HG03135 (cell line): ENCODE measurements around the gene SWAP70.
"Not testable (repeated sequence)": the region's sequence is repeated elsewhere in the genome, so short reads cannot be mapped to it uniquely, and the experiment has no call there.

Experiments used
- ATAC-seq: cut with Tn5 transposase; IDR thresholded peaks from one replicate; pipeline ENCODE4 v1.9.1; 2021; ENCODE audit warnings: mild to moderate bottlenecking, moderate library complexity; ENCODE audit not compliant: unreplicated experiment

SWAP70 gene

DNA sequence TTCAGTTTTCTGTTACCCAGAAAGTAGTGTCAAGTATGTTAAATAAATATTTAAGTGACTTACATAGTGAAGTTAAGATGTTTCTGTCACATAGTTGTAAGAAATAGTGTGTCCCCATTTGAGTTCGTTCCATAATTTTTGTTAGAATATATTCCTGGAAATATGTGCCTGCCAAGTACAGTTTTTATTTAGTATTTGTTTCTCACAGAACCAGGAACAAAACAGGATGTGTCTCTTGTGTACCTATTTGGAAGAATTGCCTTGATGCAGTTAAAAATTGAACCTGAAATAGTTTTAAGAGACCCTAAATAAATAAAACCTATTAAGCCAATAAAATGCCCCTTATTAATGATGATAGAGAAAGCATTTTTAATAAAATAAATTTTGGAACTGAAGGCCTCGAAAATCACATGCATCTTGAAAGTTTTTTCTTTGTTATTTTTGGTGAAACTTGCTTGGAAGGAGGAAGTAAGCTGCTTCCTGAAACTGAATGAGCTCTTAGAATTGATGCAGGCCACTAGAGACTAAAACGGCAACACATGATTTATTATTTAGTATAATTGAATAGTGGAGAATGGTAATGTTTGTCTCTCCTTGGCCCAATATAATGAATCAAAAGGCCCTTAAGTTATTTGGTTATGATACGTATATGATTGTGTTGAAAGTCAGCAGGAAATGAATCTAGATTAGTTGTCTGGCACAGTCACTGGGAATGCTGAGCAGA is 55.9 kb downstream of the SWAP70 start:
- ATAC-seq, result no peak

DNA sequence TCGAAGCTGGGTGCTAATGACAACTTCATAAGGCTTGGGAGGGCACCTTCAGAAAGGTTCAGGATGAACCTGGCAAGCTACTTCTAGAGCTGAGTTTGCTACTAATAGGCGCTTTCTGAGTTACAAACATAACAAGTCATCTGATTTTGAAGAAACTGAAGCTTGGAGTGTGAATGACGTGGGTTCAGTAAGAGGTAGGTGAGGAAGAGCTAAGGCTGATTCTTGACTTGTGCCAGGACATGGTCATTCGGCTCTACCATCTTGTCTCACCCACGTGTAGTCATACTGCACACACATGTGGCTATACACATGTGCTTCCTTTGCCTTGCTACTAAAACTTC is 56.4 kb downstream of the SWAP70 start:
- no peak for ATAC-seq

DNA sequence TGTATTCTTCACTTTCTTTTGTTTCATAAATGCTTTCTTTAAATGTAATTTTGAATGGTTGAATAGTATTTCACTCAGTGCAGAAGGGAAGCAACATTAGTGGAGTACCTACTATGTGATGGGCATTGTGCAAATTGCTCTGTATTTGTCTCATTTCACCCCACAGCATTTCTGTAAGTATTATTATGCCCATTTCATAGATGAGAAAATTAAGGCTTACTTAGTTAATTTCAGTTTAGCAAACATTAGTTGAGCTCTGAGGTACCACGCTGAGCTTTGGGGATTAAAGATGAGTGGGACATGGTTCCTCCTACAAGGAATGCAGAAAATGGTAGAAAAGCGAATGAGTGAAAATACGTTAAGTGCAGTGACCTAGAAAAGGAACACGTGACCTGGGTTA is 58.1 kb downstream of the SWAP70 start:
- ATAC-seq, result no peak

DNA sequence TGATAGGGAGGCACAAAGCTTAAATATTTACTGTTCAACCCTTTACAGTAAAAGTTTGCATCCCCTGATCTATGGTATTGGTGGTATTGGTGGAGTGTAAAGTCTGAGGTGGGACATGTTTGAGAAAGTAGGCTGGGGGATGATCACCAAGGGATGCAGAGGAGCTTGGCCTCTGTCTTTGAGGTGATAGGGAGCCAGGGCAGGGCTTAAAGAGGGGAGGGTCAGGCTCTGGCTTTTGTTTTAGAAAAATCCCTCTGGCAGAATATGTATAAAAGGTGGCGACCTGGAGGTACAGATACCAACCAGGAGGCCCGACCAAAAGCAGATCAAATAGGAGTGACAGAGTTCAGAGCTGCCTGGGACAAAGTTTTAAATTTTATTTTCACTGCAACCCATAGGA is 59.0 kb downstream of the SWAP70 start:
- ATAC-seq, result no peak

DNA sequence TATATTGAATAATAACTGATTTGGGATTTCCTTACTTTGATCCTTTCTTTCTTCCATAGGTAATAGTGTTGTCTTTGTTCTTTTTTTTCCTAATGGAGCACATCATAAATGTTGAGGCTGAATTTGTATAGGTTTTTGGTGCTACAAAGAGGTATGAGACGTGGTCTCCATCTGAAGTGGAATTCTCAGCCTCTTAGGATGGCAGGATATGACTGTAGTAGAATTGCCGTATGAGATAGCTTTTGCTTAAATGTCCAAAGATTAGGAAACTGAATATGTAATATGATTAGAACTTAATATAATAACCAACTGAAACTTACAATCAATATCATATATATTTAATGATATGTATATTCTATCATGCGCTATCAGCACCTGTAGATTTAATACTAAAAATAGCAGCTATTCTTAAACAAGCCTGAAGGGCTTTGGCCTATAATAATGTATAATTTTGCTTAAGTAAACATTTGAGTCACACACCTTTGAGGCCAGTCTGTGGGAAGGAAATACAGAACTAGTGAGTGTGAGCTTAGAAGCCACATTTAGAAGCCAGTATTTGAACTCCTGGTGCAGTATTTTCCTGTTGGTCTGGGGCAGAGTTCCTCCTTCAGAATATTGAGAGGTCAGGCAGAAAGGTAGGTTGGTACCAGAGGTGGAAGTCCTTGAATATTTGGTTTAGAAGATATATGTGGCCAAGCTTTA is 62.6 kb downstream of the SWAP70 start:
- no peak for ATAC-seq

DNA sequence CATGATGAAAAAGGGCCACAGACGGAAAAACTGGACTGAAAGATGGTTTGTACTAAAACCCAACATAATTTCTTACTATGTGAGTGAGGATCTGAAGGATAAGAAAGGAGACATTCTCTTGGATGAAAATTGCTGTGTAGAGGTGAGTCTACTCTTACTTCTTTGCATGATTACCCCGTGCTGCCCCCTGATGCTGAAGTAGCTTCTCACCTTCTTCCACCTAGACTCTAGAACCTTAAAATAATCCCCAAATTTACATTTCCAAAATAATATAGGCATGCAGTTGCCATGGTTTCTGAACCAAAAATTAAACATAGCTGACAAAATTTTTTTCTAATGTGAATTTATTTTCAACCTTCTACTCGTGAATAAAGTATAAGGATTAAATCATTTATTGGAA is 64.2 kb downstream of the SWAP70 start:
- ATAC-seq, result no peak

DNA sequence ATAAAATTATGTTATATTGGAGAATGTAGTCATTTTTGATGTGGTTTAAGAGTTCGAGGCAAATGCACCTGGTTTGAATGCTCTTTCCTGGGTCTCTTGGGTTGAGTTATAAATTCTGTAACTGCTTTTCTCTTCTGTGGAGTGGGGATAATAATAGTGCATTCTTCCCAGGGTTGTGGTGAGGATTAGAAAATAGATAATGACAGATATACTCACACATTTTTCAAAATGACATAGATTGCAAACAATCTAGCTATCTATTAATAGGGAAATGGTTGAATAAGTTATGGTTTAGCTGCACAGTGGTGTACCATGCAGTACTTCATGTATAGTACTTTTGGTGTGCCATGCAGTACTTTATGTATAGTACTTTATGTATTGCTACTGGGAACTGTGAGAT is 67.4 kb downstream of the SWAP70 start:
- no peak for ATAC-seq

DNA sequence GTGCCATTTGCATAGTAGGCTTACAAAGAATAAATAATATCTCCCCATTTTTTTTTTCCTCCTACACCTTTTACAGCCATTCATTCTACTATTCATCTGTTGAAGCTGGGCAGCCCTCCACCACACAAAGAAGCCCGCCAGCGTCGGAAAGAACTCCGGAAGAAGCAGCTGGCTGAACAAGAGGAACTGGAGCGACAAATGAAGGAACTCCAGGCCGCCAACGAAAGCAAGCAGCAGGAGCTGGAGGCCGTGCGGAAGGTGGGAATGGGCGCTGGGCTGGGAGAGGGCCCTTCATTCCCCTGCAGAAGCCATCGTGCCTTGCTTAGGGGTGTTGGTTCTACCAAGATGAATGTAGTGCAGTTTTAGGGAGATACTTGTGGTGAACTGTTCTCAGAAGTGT is 68.6 kb downstream of the SWAP70 start:
- no peak for ATAC-seq

DNA sequence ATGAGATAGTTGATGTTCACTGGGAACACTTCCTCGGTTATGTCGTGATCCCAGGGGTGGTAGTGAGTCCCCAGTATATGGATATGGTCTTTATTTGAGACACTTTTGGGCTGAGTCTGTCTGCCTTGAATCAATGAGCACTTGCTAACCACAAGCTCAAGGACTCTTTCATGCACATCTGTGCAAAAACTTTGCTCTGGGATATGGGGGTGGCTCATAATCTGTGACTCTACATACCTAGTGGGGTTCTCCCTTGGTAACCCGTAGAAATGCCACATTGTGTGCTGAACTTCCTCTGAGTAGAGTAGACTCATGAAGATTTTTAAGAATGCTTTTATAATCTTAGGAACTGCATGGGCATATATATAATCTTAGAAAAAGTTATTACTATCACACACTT is 69.3 kb downstream of the SWAP70 start:
- no peak for ATAC-seq

DNA sequence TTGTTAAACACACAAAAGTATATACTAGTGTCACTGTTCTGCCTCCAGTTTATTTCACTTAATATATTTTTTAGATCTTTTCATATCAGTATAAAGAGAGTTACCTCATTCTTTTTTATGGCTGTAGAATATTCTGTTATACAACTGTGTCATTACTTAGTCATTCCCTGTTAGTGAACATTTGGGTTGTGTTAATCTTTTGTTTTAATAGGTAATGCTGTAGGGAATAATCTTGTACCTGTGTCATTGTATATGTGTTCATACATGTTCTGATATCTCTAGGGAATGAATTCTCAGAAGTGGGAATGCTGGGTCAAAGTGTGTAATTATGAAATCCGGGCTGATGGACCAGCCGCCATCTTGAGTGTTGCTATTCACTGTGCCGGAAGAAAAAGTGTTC is 71.4 kb downstream of the SWAP70 start:
- ATAC-seq, result no peak

DNA sequence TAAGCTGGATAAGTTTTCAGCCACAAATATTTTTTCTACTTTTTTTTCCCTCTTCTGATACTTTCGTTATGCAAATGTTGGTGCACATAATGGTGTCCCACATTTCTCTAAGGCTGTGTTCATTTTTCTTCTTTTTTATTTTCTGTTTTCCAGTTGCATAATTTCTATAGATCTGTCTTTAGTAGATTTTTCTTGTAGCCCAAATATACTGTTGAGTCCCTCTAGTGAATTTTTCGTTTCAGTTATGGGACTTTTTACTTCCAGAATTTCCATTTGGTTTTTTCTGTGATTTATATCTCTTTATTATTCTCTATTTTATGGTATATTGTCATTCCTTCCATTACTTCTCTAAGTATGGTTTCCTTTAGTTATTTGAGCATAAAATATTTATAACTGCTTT is 72.0 kb downstream of the SWAP70 start:
- ATAC-seq, result no peak

DNA sequence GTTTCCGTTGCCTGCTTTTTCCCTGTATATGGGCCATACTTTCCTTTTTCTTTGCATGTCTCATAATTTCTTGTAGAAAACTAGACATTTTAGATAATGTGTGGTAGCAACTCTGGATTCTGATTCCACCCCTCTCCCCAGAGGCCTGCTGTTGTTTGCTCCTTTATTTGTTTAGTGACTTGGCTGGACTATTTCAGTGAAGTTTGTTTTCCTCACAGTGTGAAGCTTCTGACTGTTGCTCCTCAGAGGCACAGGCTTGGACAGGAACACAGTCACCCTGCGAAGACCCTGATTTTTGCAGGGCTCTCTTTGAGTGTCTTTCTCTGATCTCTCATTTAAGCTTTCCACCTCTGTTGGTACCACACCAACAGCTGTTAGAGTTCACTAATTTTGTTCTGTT is 72.5 kb downstream of the SWAP70 start:
- no peak for ATAC-seq

DNA sequence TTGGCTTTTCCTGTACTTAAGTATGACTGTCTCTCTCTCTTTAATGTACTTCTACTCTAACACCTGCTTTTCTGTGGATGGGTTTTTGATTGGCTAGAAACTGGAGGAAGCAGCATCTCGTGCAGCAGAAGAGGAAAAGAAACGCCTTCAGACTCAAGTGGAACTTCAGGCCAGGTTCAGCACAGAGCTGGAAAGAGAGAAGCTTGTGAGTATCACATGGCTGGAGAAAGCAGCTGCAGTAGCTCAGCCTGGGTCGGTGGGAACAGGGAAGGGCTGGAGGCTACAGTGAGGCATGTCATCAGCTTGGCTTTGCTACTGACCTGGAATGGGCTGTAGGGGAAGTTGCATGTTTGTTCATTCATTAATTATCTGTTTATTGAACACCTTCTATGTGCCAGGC is 74.2 kb downstream of the SWAP70 start:
- ATAC-seq, result no peak

DNA sequence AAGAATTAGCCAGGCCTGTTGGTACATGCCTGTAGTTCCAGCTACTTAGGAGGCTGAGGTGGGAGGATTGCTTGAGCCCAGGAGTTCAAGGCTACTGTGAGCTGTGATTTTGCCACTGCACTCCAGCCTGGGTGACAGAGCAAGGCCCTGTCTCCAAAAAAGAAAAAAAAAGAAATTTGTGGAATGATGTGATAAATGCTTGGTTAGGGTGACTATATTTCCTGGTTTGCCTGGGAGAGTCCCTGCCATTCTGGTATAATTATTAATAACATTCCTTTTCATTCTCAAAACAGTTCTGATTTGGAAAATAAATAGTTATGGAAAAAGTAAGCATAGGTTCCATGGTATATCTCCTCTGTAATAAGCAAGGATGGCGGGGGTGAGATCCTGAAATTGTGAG is 74.8 kb downstream of the SWAP70 start:
- no peak for ATAC-seq

DNA sequence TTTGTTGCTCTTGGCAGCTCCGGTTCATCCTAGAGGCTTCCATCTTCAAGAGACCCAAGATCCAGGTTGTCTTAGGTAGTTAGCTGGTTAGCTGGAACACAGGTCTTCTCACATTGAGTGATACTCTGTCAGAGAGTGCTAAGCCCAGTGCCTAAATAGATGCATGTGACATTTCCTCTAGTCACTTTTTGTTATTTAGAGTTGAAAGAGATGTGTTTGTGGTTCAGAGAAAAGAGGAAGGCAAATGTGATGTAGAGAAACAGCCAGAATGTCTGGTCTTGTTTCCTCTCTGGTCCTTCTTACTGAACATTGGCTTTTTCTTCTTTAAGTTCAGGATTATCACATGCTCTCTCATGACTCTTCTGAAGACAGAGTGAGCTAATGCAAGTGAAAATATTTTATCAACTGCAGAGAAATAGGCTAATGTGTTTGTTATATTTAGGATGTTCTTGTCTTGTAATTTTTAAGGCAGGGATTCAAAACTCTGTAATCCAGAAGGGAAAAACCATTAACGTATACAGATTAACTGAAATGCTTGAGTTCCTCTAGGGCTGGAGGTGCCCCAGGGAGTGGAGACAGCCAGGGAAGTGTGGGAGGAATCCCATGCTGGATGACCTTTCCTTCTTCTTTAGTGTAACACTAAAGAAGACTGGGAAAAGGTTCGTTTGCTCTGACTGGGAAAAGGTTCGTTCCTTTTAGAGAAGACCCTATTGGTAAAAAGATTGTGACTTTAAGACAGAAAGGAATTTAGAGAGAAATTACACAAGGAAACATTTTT is 75.4 kb downstream of the SWAP70 start:
- peak; percentile 71 for ATAC-seq

DNA sequence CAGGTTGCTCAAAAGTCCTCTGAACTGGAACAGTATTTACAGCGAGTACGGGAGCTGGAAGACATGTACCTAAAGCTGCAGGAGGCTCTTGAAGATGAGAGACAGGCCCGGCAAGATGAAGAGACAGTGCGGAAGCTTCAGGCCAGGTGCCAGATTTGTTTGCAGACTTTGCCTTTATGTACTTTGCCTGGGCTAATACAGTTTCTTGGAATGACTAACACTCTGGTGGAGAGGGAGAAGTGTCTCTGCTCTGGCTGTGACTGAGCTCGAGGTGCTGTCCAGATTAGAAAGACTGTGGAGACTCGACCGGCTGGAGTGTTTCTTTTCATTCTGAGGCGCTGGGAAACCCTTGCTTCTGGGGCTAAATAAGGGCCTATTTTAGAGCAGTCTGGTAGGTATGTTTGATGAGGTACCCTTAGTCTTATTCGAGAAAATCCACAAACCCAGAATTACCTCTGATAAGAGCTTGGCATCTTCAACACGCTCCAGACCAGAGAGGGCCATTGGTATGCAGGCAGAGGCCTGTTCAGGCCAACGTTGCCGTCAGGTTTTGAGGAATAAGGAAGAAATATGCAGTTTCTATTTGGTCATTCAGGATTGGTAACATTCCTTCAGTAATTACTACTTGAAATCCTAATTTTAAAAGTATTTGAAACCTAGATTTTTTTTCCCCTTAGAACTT is 76.5 kb downstream of the SWAP70 start:
- no peak for ATAC-seq

DNA sequence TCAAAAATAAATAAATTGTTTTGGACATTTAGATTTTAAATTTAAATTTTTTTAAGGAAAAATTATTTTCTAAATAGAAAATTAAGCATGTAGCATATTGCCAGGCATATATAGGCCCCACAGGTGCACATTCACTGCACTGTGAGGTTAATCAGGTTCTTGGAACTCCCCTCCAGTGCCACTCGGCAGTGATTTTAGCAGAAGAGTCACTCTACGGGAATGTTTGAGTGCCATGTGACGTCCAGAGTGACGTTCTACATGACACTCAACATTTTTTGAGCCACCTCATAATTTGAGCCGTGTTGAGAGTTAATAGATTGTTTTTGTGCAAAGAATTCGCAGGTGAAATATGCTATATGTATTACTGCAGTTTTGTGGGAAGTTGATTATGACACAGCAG is 77.4 kb downstream of the SWAP70 start:
- ATAC-seq, result no peak

DNA sequence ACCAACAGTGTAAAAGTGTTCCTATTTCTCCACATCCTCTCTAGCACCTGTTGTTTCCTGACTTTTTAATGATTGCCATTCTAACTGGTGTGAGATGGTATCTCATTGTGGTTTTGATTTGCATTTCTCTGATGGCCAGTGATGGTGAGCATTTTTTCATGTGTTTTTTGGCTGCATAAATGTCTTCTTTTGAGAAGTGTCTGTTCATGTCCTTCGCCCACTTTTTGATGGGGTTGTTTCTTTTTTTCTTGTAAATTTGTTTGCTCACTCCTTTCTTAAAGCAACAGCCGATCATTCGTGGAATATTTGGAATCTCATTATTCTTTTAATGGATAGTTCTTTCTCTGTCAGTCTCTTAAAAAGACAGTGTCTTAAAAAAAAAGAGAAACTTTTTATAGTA is 79.6 kb downstream of the SWAP70 start:
- not testable (repeated sequence) for ATAC-seq

DNA sequence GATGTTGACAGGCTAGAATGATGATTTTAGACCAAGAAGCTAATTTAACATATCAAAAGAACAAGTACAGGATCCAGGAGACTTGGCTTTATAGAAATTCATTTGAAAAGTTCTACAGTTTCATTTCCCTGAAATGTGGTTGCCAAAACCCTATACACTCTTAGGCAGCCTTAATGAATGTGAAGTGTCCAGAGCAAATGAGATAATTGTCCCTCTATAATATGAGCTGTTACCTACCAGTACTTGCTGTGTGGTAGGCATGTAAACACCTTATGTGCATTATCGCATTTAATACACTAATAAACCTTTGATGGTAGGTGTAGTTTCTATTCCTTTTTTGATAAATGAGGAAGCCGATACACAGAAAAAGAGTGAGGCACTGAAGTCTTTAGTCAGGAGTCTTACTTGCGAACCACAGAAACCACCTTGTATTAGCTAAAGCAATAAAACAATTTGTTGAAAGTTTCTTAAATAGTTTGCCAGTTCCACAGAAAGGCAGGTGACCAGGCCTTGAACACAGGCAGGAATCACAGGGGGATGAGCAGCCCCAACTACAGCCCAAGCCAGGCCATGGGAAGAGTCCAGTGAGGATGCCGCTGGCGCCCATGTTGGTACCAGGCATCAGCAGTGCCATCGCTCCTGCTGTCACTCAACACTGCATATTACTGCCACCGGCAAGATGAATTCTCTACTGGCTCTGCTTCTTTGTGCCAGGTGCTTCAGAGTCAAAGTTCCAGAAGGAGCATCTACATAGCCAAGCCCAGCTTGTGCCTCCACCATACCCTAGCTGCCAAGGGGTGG is 81.7 kb downstream of the SWAP70 start:
- ATAC-seq, result peak; percentile 53

DNA sequence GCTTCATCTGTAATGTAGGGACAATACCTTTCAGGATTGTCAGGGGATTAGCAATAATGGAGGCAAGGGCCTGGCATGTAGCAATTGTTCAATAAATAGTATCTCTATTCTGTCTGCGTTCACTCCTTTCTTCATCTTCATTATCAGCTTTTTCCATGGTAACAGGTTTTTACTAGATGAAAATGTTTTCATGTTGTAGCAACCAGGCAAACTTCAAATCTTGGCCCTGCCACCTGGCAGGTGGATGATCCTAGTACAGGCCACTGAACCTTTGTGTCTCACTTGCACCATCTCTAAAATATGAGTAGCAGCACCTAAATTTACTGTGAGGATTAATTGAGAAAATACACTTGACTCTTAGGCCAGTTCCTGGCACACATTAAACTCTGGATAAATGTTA is 83.4 kb downstream of the SWAP70 start:
- no peak for ATAC-seq

DNA sequence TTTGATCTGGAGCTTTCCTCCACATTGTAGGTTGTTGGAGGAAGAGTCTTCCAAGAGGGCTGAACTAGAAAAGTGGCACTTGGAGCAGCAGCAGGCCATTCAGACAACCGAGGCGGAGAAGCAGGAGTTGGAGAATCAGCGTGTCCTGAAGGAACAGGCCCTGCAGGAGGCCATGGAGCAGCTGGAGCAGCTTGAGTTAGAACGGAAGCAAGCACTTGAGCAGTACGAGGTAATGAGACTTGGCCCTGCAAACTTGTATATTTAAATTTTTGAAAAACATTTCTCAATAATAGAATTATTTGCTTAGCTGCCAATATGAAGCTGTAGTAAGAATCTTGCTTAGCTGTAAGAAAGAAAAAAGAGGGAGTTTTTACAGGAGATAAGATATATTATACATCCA is 84.0 kb downstream of the SWAP70 start:
- ATAC-seq, result no peak
